Neural cell (in vitro differentiated cells): ENCODE results near the gene ABAT. TPM values are rescaled to one million over a fixed set of nuclear protein-coding genes. Genes with fewer than 3 reads are reported as not detected.

ENCODE experiments used
- H2AFZ ChIP-seq: fragments of 200-600, 300-800 bp; sonication (generic), shearing (Covaris generic); 2 replicates; pipeline ENCODE4 v1.6.0; 2014; ENCODE audit warnings: low read depth, mild to moderate bottlenecking, antibody characterized with exemption, low read length, moderate library complexity
- H3F3A ChIP-seq: fragments of 200-600 bp; shearing (Covaris generic); 2 replicates; pipeline ENCODE4 v1.6.1; 2016; ENCODE audit warnings: mild to moderate bottlenecking, moderate library complexity, mixed read lengths, antibody characterized with exemption, low read length; ENCODE audit not compliant: insufficient read depth, poor library complexity, severe bottlenecking
- H3K27ac ChIP-seq: fragments of 200-600, 300-800 bp; sonication (generic), shearing (Covaris generic); 2 replicates; pipeline ENCODE4 v1.5.1; 2014; ENCODE audit warnings: mild to moderate bottlenecking, low read length, moderate library complexity
- H3K27me3 ChIP-seq: fragments of 300-800, 200-600 bp; sonication (generic), shearing (Covaris generic); 2 replicates; pipeline ENCODE4 v1.6.0; 2014; ENCODE audit warnings: mild to moderate bottlenecking, low read depth, low read length, moderate library complexity; ENCODE audit not compliant: insufficient read depth
- H3K36me3 ChIP-seq: fragments of 300-800, 200-600 bp; sonication (generic), shearing (Covaris generic); 2 replicates; pipeline ENCODE4 v1.5.1; 2014; ENCODE audit warnings: mild to moderate bottlenecking, antibody characterized with exemption, low read length, moderate library complexity; ENCODE audit not compliant: insufficient read depth
- H3K4me2 ChIP-seq: fragments of 300-800, 200-600 bp; sonication (generic), shearing (Covaris generic); 2 replicates; pipeline ENCODE4 v1.6.0; 2014; ENCODE audit warnings: mild to moderate bottlenecking, low read length
- H3K4me3 ChIP-seq: fragments of 300-800, 200-600 bp; sonication (generic), shearing (Covaris generic); 2 replicates; pipeline ENCODE4 v1.5.1; 2014; ENCODE audit warnings: mild to moderate bottlenecking, low read length, moderate library complexity
- H3K79me2 ChIP-seq: fragments of 200-600 bp; shearing (Covaris generic); replicated peaks from 2 replicates; pipeline ENCODE4 v1.6.0; 2014; ENCODE audit warnings: mild to moderate bottlenecking, low read length, moderate library complexity; ENCODE audit not compliant: insufficient read depth
- H3K9ac ChIP-seq: fragments of 300-800, 200-600 bp; sonication (generic), shearing (Covaris generic); 2 replicates; pipeline ENCODE4 v1.6.1; 2016; ENCODE audit warnings: mild to moderate bottlenecking, low read length, mixed read lengths
- H3K9me2 ChIP-seq: fragments of 200-600 bp; shearing (Covaris generic); 2 replicates; pipeline ENCODE4 v1.6.1; 2016; ENCODE audit warnings: mild to moderate bottlenecking, low read length, mixed read lengths; ENCODE audit not compliant: insufficient read depth
- H3K9me3 ChIP-seq: fragments of 200-600, 300-800 bp; sonication (generic), shearing (Covaris generic); 2 replicates; pipeline ENCODE4 v1.6.1; 2016; ENCODE audit warnings: mild to moderate bottlenecking, mixed run types, low read length, moderate library complexity, mixed read lengths
- H4K20me1 ChIP-seq: fragments of 200-600 bp; shearing (Covaris generic); 2 replicates; pipeline ENCODE4 v1.6.1; 2016; ENCODE audit warnings: mild to moderate bottlenecking, mixed run types; ENCODE audit not compliant: insufficient read depth
- EP300 ChIP-seq: fragments of 450-650 bp; conservative IDR thresholded peaks from 2 replicates; pipeline ENCODE4 v1.6.1; 2014; ENCODE audit warnings: antibody characterized with exemption, mild to moderate bottlenecking, moderate library complexity; ENCODE audit not compliant: poor library complexity, severe bottlenecking
- EZH2 ChIP-seq: fragments of 200-600, 300-800 bp; shearing (Covaris generic), sonication (generic); IDR thresholded peaks from 2 replicates; pipeline ENCODE4 v1.6.1; 2014; ENCODE audit warnings: antibody characterized with exemption, low read length, borderline replicate concordance, mild to moderate bottlenecking; ENCODE audit not compliant: insufficient read depth, poor library complexity, severe bottlenecking
- MXI1 ChIP-seq: fragments of 450-650 bp; conservative IDR thresholded peaks from 2 replicates; pipeline ENCODE4 v1.6.1; 2014; ENCODE audit warnings: antibody characterized with exemption, mild to moderate bottlenecking; ENCODE audit not compliant: poor library complexity, severe bottlenecking
- POLR2AphosphoS5 ChIP-seq: IDR thresholded peaks from 2 replicates; pipeline ENCODE4 v1.6.1; 2012
- RAD21 ChIP-seq: fragments of 450-650 bp; conservative IDR thresholded peaks from 2 replicates; pipeline ENCODE4 v1.6.1; 2014; ENCODE audit warnings: antibody characterized with exemption, mild to moderate bottlenecking, moderate library complexity
- REST ChIP-seq: IDR thresholded peaks from 2 replicates; pipeline ENCODE4 v1.6.1; 2012; ENCODE audit warnings: borderline replicate concordance
- TAF1 ChIP-seq: IDR thresholded peaks from 2 replicates; pipeline ENCODE4 v1.6.1; 2012; ENCODE audit warnings: low read depth
- polyA plus RNA-seq: library from polyadenylated mRNA; depleted of rRNA; stranded (reverse); fragments of >200 nt; gene quantifications from 2 replicates; pipeline ENCODE4 v1.2.3, GENCODE V29; 2014
- TF ChIP-seq, protein P1 (sequence below): fragments of 450-650 bp; IDR thresholded peaks from 2 replicates; pipeline ENCODE4 v1.5.1; 2014; ENCODE audit warnings: antibody characterized with exemption, mild to moderate bottlenecking, moderate library complexity; ENCODE audit not compliant: poor library complexity, severe bottlenecking

ABAT gene
- polyA plus RNA-seq, 1 donor from 2014 or later = 125 TPM

GRCh38 chr16:8774208-8774607, 99.8 kb downstream of the ABAT start:
- Histone ChIP-seq H3K9ac (no peak overlapping the region), H3K4me3 (no peak overlapping the region), H3K36me3 (peaks cover 10% of the 10 kb centered on the region), H4K20me1 (no peaks in the 10 kb centered on the region), H3K27ac (no peak overlapping the region), H3K9me3 (no peaks in the 10 kb centered on the region), H2AFZ (no peak overlapping the region), H3K79me2 (no peaks in the 10 kb centered on the region), H3K4me2 (no peak overlapping the region), H3K9me2 (no peaks in the 10 kb centered on the region), H3K27me3 (no peaks in the 10 kb centered on the region), H3F3A (no peaks in the 10 kb centered on the region)
- TF ChIP-seq RAD21 = no peak

- Histone ChIP-seq H3K9me3 (no peaks in the 10 kb centered on the region), H3F3A (no peaks in the 10 kb centered on the region), H3K79me2 (no peaks in the 10 kb centered on the region), H3K27me3 (no peaks in the 10 kb centered on the region), H3K36me3 (peaks cover 10% of the 10 kb centered on the region), H3K27ac (no peak overlapping the region), H3K4me3 (no peak overlapping the region), H3K9ac (no peak overlapping the region), H3K9me2 (no peaks in the 10 kb centered on the region), H2AFZ (no peak overlapping the region), H4K20me1 (no peaks in the 10 kb centered on the region), H3K4me2 (no peak overlapping the region)
- TF ChIP-seq POLR2AphosphoS5 = no peak
- TF ChIP-seq, protein P1, sequence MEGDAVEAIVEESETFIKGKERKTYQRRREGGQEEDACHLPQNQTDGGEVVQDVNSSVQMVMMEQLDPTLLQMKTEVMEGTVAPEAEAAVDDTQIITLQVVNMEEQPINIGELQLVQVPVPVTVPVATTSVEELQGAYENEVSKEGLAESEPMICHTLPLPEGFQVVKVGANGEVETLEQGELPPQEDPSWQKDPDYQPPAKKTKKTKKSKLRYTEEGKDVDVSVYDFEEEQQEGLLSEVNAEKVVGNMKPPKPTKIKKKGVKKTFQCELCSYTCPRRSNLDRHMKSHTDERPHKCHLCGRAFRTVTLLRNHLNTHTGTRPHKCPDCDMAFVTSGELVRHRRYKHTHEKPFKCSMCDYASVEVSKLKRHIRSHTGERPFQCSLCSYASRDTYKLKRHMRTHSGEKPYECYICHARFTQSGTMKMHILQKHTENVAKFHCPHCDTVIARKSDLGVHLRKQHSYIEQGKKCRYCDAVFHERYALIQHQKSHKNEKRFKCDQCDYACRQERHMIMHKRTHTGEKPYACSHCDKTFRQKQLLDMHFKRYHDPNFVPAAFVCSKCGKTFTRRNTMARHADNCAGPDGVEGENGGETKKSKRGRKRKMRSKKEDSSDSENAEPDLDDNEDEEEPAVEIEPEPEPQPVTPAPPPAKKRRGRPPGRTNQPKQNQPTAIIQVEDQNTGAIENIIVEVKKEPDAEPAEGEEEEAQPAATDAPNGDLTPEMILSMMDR = no peak
- TF ChIP-seq EZH2 = no peak
- TF ChIP-seq TAF1 = no peak
- no peak for TF ChIP-seq MXI1
- TF ChIP-seq EP300 = no peak
- no peak for TF ChIP-seq REST
- TF ChIP-seq RAD21 = no peak
These were observed 100.9 kb downstream of the ABAT start for GRCh38 chr16:8775359-8775758.

DNA sequence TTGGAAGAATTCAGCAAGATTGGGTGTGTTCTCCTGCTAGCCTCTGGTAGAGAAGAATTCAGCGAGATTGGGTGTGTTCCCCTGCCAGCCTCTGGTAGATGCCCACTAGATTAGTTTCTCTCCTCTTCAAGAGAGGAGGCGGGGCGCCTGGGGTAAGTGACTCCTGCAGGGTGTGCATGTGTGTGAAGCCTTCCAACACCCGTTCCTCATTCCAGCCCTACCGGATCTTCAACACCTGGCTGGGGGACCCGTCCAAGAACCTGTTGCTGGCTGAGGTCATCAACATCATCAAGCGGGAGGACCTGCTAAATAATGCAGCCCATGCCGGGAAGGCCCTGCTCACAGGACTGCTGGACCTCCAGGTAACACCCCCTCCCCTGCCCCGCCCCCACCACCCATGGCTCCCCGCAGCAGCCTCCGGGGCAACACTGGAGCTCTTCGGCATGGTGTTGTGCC, 101.7 kb downstream of the ABAT start:
- no peaks in the 10 kb centered on the region for H3K9me2 ChIP-seq
- H3K4me3 ChIP-seq = no peak overlapping the region
- H2AFZ ChIP-seq = no peak overlapping the region
- H3K27me3 ChIP-seq = no peaks in the 10 kb centered on the region
- H3K79me2 ChIP-seq = no peaks in the 10 kb centered on the region
- H3F3A ChIP-seq = no peaks in the 10 kb centered on the region
- peaks cover 10% of the 10 kb centered on the region for H3K36me3 ChIP-seq
- H3K27ac ChIP-seq = no peak overlapping the region
- no peak overlapping the region for H3K4me2 ChIP-seq
- no peaks in the 10 kb centered on the region for H3K9me3 ChIP-seq
- H4K20me1 ChIP-seq = no peaks in the 10 kb centered on the region
- H3K9ac ChIP-seq = no peak overlapping the region
- TF ChIP-seq, protein P1 = no peak
- TF ChIP-seq MXI1 (no peak), RAD21 (no peak)
